Calu3 (cell line): ENCODE data around the gene SLC25A26. TPM values are rescaled to one million over a fixed set of nuclear protein-coding genes. Genes with fewer than 3 reads are reported as not detected.

Source experiments
- BruUV-seq: library from RNA; stranded (reverse); fragments of 400-500 nt; replicated peaks from 2 replicates; lab custom pipeline; 2021; lab: Mats Ljungman, UMichigan
- CTCF ChIA-PET: fragments of 300-600 bp; sonication (Branson Sonifier 250); formaldehyde crosslinking; loops from one replicate; lab custom pipeline; 2022; ENCODE audit warnings: antibody characterized with exemption; lab: Charles Lee
- DNase-seq: peaks from one replicate; pipeline ENCODE4 v3.0.0; 2022
- H3K27ac Mint-ChIP-seq: one replicate; pipeline ENCODE4 v1.8.0; 2022; ENCODE audit warnings: mixed read lengths; ENCODE audit not compliant: unreplicated experiment
- H3K27me3 Mint-ChIP-seq: one replicate; pipeline ENCODE4 v1.8.0; 2022; ENCODE audit warnings: mixed read lengths; ENCODE audit not compliant: unreplicated experiment
- H3K36me3 Mint-ChIP-seq: one replicate; pipeline ENCODE4 v1.8.0; 2022; ENCODE audit warnings: mild to moderate bottlenecking, moderate library complexity, mixed read lengths; ENCODE audit not compliant: insufficient read depth, unreplicated experiment
- H3K4me1 Mint-ChIP-seq: one replicate; pipeline ENCODE4 v1.8.0; 2022; ENCODE audit warnings: mild to moderate bottlenecking, low read depth, mixed read lengths; ENCODE audit not compliant: unreplicated experiment
- H3K4me3 Mint-ChIP-seq: one replicate; pipeline ENCODE4 v1.8.0; 2022; ENCODE audit warnings: mild to moderate bottlenecking, low read depth, moderate library complexity, mixed read lengths; ENCODE audit not compliant: unreplicated experiment
- H3K9me3 Mint-ChIP-seq: one replicate; pipeline ENCODE4 v1.8.0; 2022; ENCODE audit warnings: low read depth, mixed read lengths; ENCODE audit not compliant: unreplicated experiment
- CTCF ChIP-seq: fragments of 200-600 bp; IDR thresholded peaks from one replicate; pipeline ENCODE4 v1.8.0; 2022; ENCODE audit warnings: antibody characterized with exemption; ENCODE audit not compliant: unreplicated experiment
- intact Hi-C: fragments of 100-400 bp; cut with micrococcal nuclease; formaldehyde crosslinking; loops from one replicate; pipeline ENCODE4 v1.10.0; 2022; ENCODE audit not compliant: unreplicated experiment
- total RNA-seq: library from RNA; stranded (reverse); gene quantifications from 2 replicates; pipeline ENCODE4 v1.2.3, GENCODE V29; 2022

Gene SLC25A26
- total RNA-seq, 1 experiment from 2014 or later = 15.8 TPM

- Mint-ChIP-seq H3K4me3 (no peak overlapping the region), H3K4me1 (no peaks in the 10 kb centered on the region), H3K27me3 (no peaks in the 10 kb centered on the region), H3K36me3 (no peaks in the 10 kb centered on the region), H3K9me3 (peaks cover 8% of the 10 kb centered on the region), H3K27ac (no peak overlapping the region)
- DNase-seq = no peak
- TF ChIP-seq CTCF = no peak
- intact Hi-C loops = no loop called here
- CTCF ChIA-PET = no interaction called here
- BruUV-seq = no TSS peak
Measured at GRCh38 chr3:66237552-66237951, 16.8 kb downstream of the SLC25A26 start.

GRCh38 chr3:66239513-66240123 is 18.8 kb downstream of the SLC25A26 start:
- no peak overlapping the region for H3K4me3 Mint-ChIP-seq
- no peak for TF ChIP-seq CTCF
- H3K27me3 Mint-ChIP-seq = no peaks in the 10 kb centered on the region
- H3K27ac Mint-ChIP-seq = no peak overlapping the region
- CTCF ChIA-PET = interaction anchor here (0.7 kb wide), 1 partner anchor 17 kb away, joined by 10 read pairs; no protein-coding TSS in a partner anchor
- no peaks in the 10 kb centered on the region for H3K4me1 Mint-ChIP-seq
- H3K9me3 Mint-ChIP-seq = peaks cover 8% of the 10 kb centered on the region
- intact Hi-C loops = no loop called here
- no TSS peak for BruUV-seq
- H3K36me3 Mint-ChIP-seq = peaks cover 4% of the 10 kb centered on the region
- no peak for DNase-seq

- no peak overlapping the region for H3K27ac Mint-ChIP-seq
- no peak for TF ChIP-seq CTCF
- no peak overlapping the region for H3K4me3 Mint-ChIP-seq
- BruUV-seq = no TSS peak
- peaks cover 4% of the 10 kb centered on the region for H3K36me3 Mint-ChIP-seq
- intact Hi-C loops = no loop called here
- peaks cover 6% of the 10 kb centered on the region for H3K9me3 Mint-ChIP-seq
- CTCF ChIA-PET = interaction anchor here (0.6 kb wide), 1 partner anchor 12 kb away, joined by 6 read pairs; no protein-coding TSS in a partner anchor
- H3K27me3 Mint-ChIP-seq = no peaks in the 10 kb centered on the region
- no peaks in the 10 kb centered on the region for H3K4me1 Mint-ChIP-seq
- DNase-seq = no peak
Measured at GRCh38 chr3:66241466-66241865, 20.7 kb downstream of the SLC25A26 start.

- DNase-seq = no peak
- no peak overlapping the region for H3K27ac Mint-ChIP-seq
- BruUV-seq = no TSS peak
- CTCF ChIA-PET = no interaction called here
- peaks cover 4% of the 10 kb centered on the region for H3K36me3 Mint-ChIP-seq
- H3K9me3 Mint-ChIP-seq = peaks cover 3% of the 10 kb centered on the region
- no peaks in the 10 kb centered on the region for H3K27me3 Mint-ChIP-seq
- no peaks in the 10 kb centered on the region for H3K4me1 Mint-ChIP-seq
- intact Hi-C loops = no loop called here
- no peak overlapping the region for H3K4me3 Mint-ChIP-seq
- TF ChIP-seq CTCF = no peak
Measured at GRCh38 chr3:66242788-66243464, 22.1 kb downstream of the SLC25A26 start.
